Neural progenitor cell (in vitro differentiated cells): ENCODE measurements around the gene SGCD. TPM values are rescaled to one million over a fixed set of nuclear protein-coding genes. Genes with fewer than 3 reads are reported as not detected.
A peak's percentile ranks its signal among the peaks of the same experiment; 100 is the strongest.

Experiments used
- DNase-seq: peaks from one replicate; pipeline ENCODE4 v3.0.0-alpha.2; 2016; ENCODE audit warnings: low spot score
- H2AFZ ChIP-seq: fragments of 200-600 bp; sonication (generic); replicated peaks from 2 replicates; pipeline ENCODE4 v1.6.1; 2016; ENCODE audit warnings: antibody characterized with exemption
- H3F3A ChIP-seq: fragments of 200-600 bp; sonication (generic); 2 replicates; pipeline ENCODE4 v1.6.1; 2016; ENCODE audit warnings: antibody characterized with exemption, low read depth
- H3K27ac ChIP-seq: fragments of 200-600 bp; sonication (generic); 2 replicates; pipeline ENCODE4 v1.5.1; 2016; ENCODE audit warnings: mild to moderate bottlenecking
- H3K27me3 ChIP-seq: fragments of 200-600 bp; sonication (generic); 2 replicates; pipeline ENCODE4 v1.6.1; 2016; ENCODE audit warnings: mild to moderate bottlenecking, moderate library complexity
- H3K36me3 ChIP-seq: fragments of 200-600 bp; sonication (generic); 2 replicates; pipeline ENCODE4 v1.5.1; 2016
- H3K4me1 ChIP-seq: fragments of 200-600 bp; sonication (generic); 2 replicates; pipeline ENCODE4 v1.6.1; 2016; ENCODE audit warnings: mixed run types
- H3K4me2 ChIP-seq: fragments of 200-600 bp; sonication (generic); 2 replicates; pipeline ENCODE4 v1.6.1; 2016
- H3K4me3 ChIP-seq: fragments of 200-600 bp; sonication (generic); 2 replicates; pipeline ENCODE4 v1.5.1; 2016
- H3K79me2 ChIP-seq: fragments of 200-600 bp; sonication (generic); 2 replicates; pipeline ENCODE4 v1.6.1; 2016; ENCODE audit warnings: low read depth
- H3K9ac ChIP-seq: fragments of 200-600 bp; sonication (generic); 2 replicates; pipeline ENCODE4 v1.6.1; 2016
- H3K9me3 ChIP-seq: fragments of 200-600 bp; sonication (generic); 2 replicates; pipeline ENCODE4 v1.5.1; 2016; ENCODE audit warnings: low read depth
- H4K20me1 ChIP-seq: fragments of 200-600 bp; sonication (generic); 2 replicates; pipeline ENCODE4 v1.6.1; 2016; ENCODE audit warnings: low read depth
- H3K27ac Mint-ChIP-seq: 3 replicates; pipeline ENCODE4 v1.8.0; 2021; ENCODE audit warnings: mixed read lengths
- H3K27me3 Mint-ChIP-seq: 2 replicates; pipeline ENCODE4 v1.8.0; 2022; ENCODE audit warnings: low read depth, mild to moderate bottlenecking, inconsistent platforms, moderate library complexity, mixed read lengths; ENCODE audit not compliant: insufficient read depth
- H3K36me3 Mint-ChIP-seq: 3 replicates; pipeline ENCODE4 v1.8.0; 2021; ENCODE audit warnings: mixed read lengths
- H3K4me1 Mint-ChIP-seq: 3 replicates; pipeline ENCODE4 v1.8.0; 2021; ENCODE audit warnings: mixed read lengths
- H3K4me3 Mint-ChIP-seq: 3 replicates; pipeline ENCODE4 v1.8.0; 2021; ENCODE audit warnings: mild to moderate bottlenecking, moderate library complexity, mixed read lengths
- H3K9me3 Mint-ChIP-seq: 3 replicates; pipeline ENCODE4 v1.8.0; 2020; ENCODE audit warnings: mixed read lengths
- CTCF ChIP-seq: fragments of 200-600 bp; sonication (generic); IDR thresholded peaks from 2 replicates; pipeline ENCODE4 v1.5.1; 2017; ENCODE audit warnings: antibody characterized with exemption, mild to moderate bottlenecking
- EZH2 ChIP-seq: fragments of 200-600 bp; sonication (generic); IDR thresholded peaks from 2 replicates; pipeline ENCODE4 v1.6.1; 2017; ENCODE audit warnings: antibody characterized with exemption, mild to moderate bottlenecking, moderate library complexity
- EZH2phosphoT487 ChIP-seq: fragments of 200-600 bp; sonication (generic); IDR thresholded peaks from 2 replicates; pipeline ENCODE4 v1.6.1; 2017; ENCODE audit warnings: antibody characterized with exemption
- total RNA-seq: library from RNA; depleted of rRNA; stranded (reverse); fragments of >200 nt; gene quantifications from 2 replicates; pipeline ENCODE4 v1.2.3, GENCODE V29; 2015; ENCODE audit warnings: low replicate concordance

Gene SGCD
- total RNA-seq, 1 donor from 2014 or later, result not detected

GRCh38 chr5:156330141-156330870, 3.3 kb downstream of the SGCD start:
- no peaks in the 10 kb centered on the region for H3K27me3 ChIP-seq
- no peak overlapping the region for H3K4me3 ChIP-seq
- H3K4me2 ChIP-seq, result no peak overlapping the region
- H3K79me2 ChIP-seq, result no peaks in the 10 kb centered on the region
- Mint-ChIP-seq H3K4me1 (peaks cover 56% of the 10 kb centered on the region), H3K4me3 (no peak overlapping the region), H3K9me3 (peaks cover 2% of the 10 kb centered on the region), H3K27me3 (no peaks in the 10 kb centered on the region), H3K36me3 (no peaks in the 10 kb centered on the region), H3K27ac (no peak overlapping the region)
- peaks cover 11% of the 10 kb centered on the region for H3K4me1 ChIP-seq
- H3K9me3 ChIP-seq, result no peaks in the 10 kb centered on the region
- H2AFZ ChIP-seq, result no peak overlapping the region
- no peak overlapping the region for H3K27ac ChIP-seq
- H3F3A ChIP-seq, result no peaks in the 10 kb centered on the region
- H3K36me3 ChIP-seq, result no peaks in the 10 kb centered on the region
- no peak for TF ChIP-seq CTCF
- TF ChIP-seq EZH2phosphoT487, result no peak
- TF ChIP-seq EZH2, result no peak
- H4K20me1 ChIP-seq, result no peaks in the 10 kb centered on the region
- no peak overlapping the region for H3K9ac ChIP-seq
- no peak for DNase-seq

- no peak overlapping the region for H2AFZ ChIP-seq
- H3K9ac ChIP-seq, result no peak overlapping the region
These were observed 4.2 kb downstream of the SGCD start for GRCh38 chr5:156331181-156331580.

GRCh38 chr5:156331845-156332244, 4.9 kb downstream of the SGCD start:
- no peak overlapping the region for H3K27ac ChIP-seq
- H3K4me3 ChIP-seq, result no peak overlapping the region
- H3K9ac ChIP-seq, result no peak overlapping the region
- H3K4me2 ChIP-seq, result no peak overlapping the region
- Mint-ChIP-seq H3K36me3 (no peaks in the 10 kb centered on the region), H3K4me3 (peak overlapping the region; percentile 5), H3K27ac (no peak overlapping the region), H3K27me3 (no peaks in the 10 kb centered on the region), H3K9me3 (peaks cover 2% of the 10 kb centered on the region), H3K4me1 (peaks cover 41% of the 10 kb centered on the region)
- no peaks in the 10 kb centered on the region for H3K9me3 ChIP-seq
- H3K27me3 ChIP-seq, result no peaks in the 10 kb centered on the region
- H4K20me1 ChIP-seq, result no peaks in the 10 kb centered on the region
- no peak for TF ChIP-seq EZH2phosphoT487
- TF ChIP-seq CTCF, result no peak
- no peak for TF ChIP-seq EZH2
- DNase-seq, result no peak
- no peaks in the 10 kb centered on the region for H3K36me3 ChIP-seq
- no peak overlapping the region for H2AFZ ChIP-seq
- H3K79me2 ChIP-seq, result no peaks in the 10 kb centered on the region
- H3K4me1 ChIP-seq, result peaks cover 8% of the 10 kb centered on the region
- no peaks in the 10 kb centered on the region for H3F3A ChIP-seq

More at GRCh38 chr5:156331181-156331580, 4.2 kb downstream of the SGCD start:
- Histone ChIP-seq H3K36me3 (no peaks in the 10 kb centered on the region), H3K79me2 (no peaks in the 10 kb centered on the region), H3K27me3 (no peaks in the 10 kb centered on the region), H3K4me3 (no peak overlapping the region), H4K20me1 (no peaks in the 10 kb centered on the region), H3K9me3 (no peaks in the 10 kb centered on the region), H3K4me1 (peaks cover 8% of the 10 kb centered on the region), H3K27ac (no peak overlapping the region), H3F3A (no peaks in the 10 kb centered on the region), H3K4me2 (no peak overlapping the region)
- H3K27ac Mint-ChIP-seq, result peak overlapping the region; percentile 87
- peak; percentile 32 for DNase-seq
- H3K27me3 Mint-ChIP-seq, result no peaks in the 10 kb centered on the region
- H3K4me1 Mint-ChIP-seq, result peaks cover 47% of the 10 kb centered on the region
- TF ChIP-seq EZH2, result no peak
- TF ChIP-seq CTCF, result no peak
- peaks cover 2% of the 10 kb centered on the region for H3K9me3 Mint-ChIP-seq
- H3K36me3 Mint-ChIP-seq, result no peaks in the 10 kb centered on the region
- H3K4me3 Mint-ChIP-seq, result no peak overlapping the region
